OCI-LY1 (cell line): ENCODE data around the gene FRMD4A.

Experiments used
- H2AFZ ChIP-seq: fragments of 200-600 bp; sonication (generic), shearing (Covaris generic); 2 replicates; pipeline ENCODE4 v1.6.0; 2014; ENCODE audit warnings: antibody characterized with exemption, mild to moderate bottlenecking, low read length
- H3F3A ChIP-seq: fragments of 200-600 bp; sonication (generic), shearing (Covaris generic); 2 replicates; pipeline ENCODE4 v1.6.0; 2014; ENCODE audit warnings: mild to moderate bottlenecking, antibody characterized with exemption, low read length, moderate library complexity; ENCODE audit not compliant: insufficient read depth
- H3K27ac ChIP-seq: fragments of 200-600 bp; sonication (generic); 2 replicates; pipeline ENCODE4 v1.5.1; 2014; ENCODE audit warnings: low read length, mixed run types, mild to moderate bottlenecking, low read depth; ENCODE audit not compliant: poor library complexity, severe bottlenecking
- H3K27me3 ChIP-seq: fragments of 200-600 bp; sonication (generic); 2 replicates; pipeline ENCODE4 v1.6.0; 2014; ENCODE audit warnings: antibody characterized with exemption, mild to moderate bottlenecking, low read length, moderate library complexity; ENCODE audit not compliant: insufficient read depth
- H3K36me3 ChIP-seq: fragments of 200-600 bp; sonication (generic); 2 replicates; pipeline ENCODE4 v1.6.1; 2014; ENCODE audit warnings: mild to moderate bottlenecking, antibody characterized with exemption, low read length, moderate library complexity, mixed read lengths; ENCODE audit not compliant: insufficient read depth
- H3K4me1 ChIP-seq: fragments of 200-600 bp; sonication (generic); 2 replicates; pipeline ENCODE4 v1.5.1; 2014; ENCODE audit warnings: mild to moderate bottlenecking, low read length, moderate library complexity; ENCODE audit not compliant: insufficient read depth, severe bottlenecking
- H3K4me2 ChIP-seq: fragments of 200-600 bp; sonication (generic), shearing (Covaris generic); 2 replicates; pipeline ENCODE4 v1.6.1; 2014; ENCODE audit warnings: low read length
- H3K4me3 ChIP-seq: fragments of 200-600 bp; sonication (generic); 2 replicates; pipeline ENCODE4 v1.5.1; 2014; ENCODE audit warnings: low read length, low read depth, mild to moderate bottlenecking, mixed read lengths; ENCODE audit not compliant: poor library complexity, severe bottlenecking
- H3K79me2 ChIP-seq: fragments of 200-600 bp; shearing (Covaris generic); 2 replicates; pipeline ENCODE4 v1.6.1; 2016; ENCODE audit warnings: mixed run types, low read length, mixed read lengths; ENCODE audit not compliant: insufficient read depth
- H3K9ac ChIP-seq: fragments of 200-600 bp; sonication (generic), shearing (Covaris generic); 2 replicates; pipeline ENCODE4 v1.6.1; 2014; ENCODE audit warnings: mild to moderate bottlenecking, low read length, mixed read lengths
- H3K9me2 ChIP-seq: fragments of 200-600 bp; sonication (generic), shearing (Covaris generic); 2 replicates; pipeline ENCODE4 v1.6.1; 2014; ENCODE audit warnings: low read depth, mild to moderate bottlenecking, low read length, mixed read lengths
- H3K9me3 ChIP-seq: fragments of 200-600 bp; shearing (Covaris generic); 2 replicates; pipeline ENCODE4 v1.6.1; 2014; ENCODE audit warnings: low read length, mixed read lengths
- H4K20me1 ChIP-seq: fragments of 200-600 bp; sonication (generic), shearing (Covaris generic); 2 replicates; pipeline ENCODE4 v1.6.0; 2016; ENCODE audit warnings: mild to moderate bottlenecking, low read length; ENCODE audit not compliant: insufficient read depth
- EZH2 ChIP-seq: fragments of 200-600 bp; sonication (generic), shearing (Covaris generic); IDR thresholded peaks from 2 replicates; pipeline ENCODE4 v1.8.0; 2017; ENCODE audit warnings: borderline replicate concordance, mixed run types, mild to moderate bottlenecking, antibody characterized with exemption, low read length, moderate library complexity, mixed read lengths
- TF ChIP-seq, protein P1 (sequence below): fragments of 200-600 bp; sonication (generic), shearing (Covaris generic); IDR thresholded peaks from 2 replicates; pipeline ENCODE4 v1.5.1; 2017; ENCODE audit warnings: mild to moderate bottlenecking, antibody characterized with exemption, low read length, moderate library complexity, mixed read lengths

FRMD4A gene

DNA sequence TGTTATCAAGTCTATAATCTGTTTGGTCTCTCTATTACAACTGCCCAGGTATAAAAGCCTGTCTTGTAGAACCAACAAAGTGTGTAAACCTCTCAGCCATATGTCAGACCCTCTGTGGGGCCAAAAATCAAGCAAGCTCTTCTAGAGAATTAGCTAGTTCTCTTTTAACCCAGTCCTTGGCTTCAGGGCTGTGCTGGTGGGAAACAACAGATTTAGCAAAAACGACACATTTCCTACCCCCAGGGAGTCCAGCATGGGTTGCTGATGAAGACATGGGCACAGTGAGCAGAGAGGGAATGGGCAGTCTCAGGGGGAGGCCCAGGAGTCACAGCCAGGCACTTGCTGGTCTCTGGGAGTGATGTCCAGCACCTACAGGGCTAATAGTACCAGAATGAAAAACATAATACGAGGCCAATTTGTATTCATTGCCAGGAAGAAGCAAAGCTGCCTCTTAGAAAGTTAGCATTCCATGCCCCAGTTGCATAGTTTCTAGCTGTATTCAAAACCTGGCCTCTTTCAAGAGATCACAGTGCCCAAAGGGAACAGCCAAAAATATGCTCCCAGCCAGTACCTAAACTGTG, 80.1 kb downstream of the FRMD4A start:
- Histone ChIP-seq H3K4me2 (no peak overlapping the region), H3K9ac (no peak overlapping the region), H3K9me3 (no peaks in the 10 kb centered on the region), H3F3A (no peaks in the 10 kb centered on the region), H3K36me3 (no peaks in the 10 kb centered on the region), H3K4me1 (no peaks in the 10 kb centered on the region), H3K27me3 (no peaks in the 10 kb centered on the region), H2AFZ (no peak overlapping the region), H3K79me2 (no peaks in the 10 kb centered on the region), H4K20me1 (no peaks in the 10 kb centered on the region), H3K27ac (no peak overlapping the region), H3K4me3 (no peak overlapping the region), H3K9me2 (no peaks in the 10 kb centered on the region)
- no peak for TF ChIP-seq EZH2
- TF ChIP-seq, protein P1, sequence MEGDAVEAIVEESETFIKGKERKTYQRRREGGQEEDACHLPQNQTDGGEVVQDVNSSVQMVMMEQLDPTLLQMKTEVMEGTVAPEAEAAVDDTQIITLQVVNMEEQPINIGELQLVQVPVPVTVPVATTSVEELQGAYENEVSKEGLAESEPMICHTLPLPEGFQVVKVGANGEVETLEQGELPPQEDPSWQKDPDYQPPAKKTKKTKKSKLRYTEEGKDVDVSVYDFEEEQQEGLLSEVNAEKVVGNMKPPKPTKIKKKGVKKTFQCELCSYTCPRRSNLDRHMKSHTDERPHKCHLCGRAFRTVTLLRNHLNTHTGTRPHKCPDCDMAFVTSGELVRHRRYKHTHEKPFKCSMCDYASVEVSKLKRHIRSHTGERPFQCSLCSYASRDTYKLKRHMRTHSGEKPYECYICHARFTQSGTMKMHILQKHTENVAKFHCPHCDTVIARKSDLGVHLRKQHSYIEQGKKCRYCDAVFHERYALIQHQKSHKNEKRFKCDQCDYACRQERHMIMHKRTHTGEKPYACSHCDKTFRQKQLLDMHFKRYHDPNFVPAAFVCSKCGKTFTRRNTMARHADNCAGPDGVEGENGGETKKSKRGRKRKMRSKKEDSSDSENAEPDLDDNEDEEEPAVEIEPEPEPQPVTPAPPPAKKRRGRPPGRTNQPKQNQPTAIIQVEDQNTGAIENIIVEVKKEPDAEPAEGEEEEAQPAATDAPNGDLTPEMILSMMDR: no peak

DNA sequence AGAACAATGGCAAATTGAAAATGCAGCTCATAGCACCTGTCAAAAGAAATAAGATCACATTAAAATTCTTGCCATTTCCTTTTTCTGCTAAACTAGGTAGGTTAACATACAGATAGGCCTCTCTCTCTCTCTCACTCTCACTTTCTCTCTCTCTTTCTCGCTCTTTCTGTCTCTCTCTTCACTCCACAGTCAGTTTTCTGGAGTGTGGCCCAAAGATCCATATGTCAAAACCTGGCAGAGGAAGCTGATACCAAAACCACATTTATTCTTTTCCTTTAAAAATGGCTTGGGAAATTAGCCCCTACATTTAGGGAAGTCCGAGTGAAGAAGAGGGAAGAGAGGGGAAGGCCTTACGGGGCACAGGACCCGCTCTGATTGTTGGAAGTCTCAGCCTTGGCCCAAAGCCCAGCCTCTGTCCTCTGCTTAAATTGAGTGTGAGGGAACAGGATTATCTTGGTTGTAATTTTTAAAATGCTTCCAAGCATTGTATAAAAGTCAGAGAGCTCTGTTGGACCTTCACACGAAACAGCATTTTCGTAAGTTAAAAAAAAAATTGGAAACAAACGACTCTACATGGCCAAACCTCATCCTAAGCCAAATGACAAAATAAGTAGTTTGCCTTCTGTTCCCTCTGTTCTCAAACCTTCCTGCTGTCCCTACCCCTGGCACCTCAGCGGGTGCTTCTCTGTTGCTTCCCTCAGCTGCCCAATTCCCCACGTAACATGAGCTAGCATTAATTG, 83.2 kb downstream of the FRMD4A start:
- Histone ChIP-seq H3K4me1 (no peaks in the 10 kb centered on the region), H3K9me2 (no peaks in the 10 kb centered on the region), H4K20me1 (no peaks in the 10 kb centered on the region), H3K9ac (no peak overlapping the region), H3K27ac (no peak overlapping the region), H3K9me3 (no peaks in the 10 kb centered on the region), H3K4me2 (no peak overlapping the region), H3K4me3 (no peak overlapping the region), H3K79me2 (no peaks in the 10 kb centered on the region), H3K36me3 (no peaks in the 10 kb centered on the region), H2AFZ (no peak overlapping the region), H3K27me3 (no peaks in the 10 kb centered on the region), H3F3A (no peaks in the 10 kb centered on the region)
- no peak for TF ChIP-seq EZH2
- TF ChIP-seq, protein P1: no peak

DNA sequence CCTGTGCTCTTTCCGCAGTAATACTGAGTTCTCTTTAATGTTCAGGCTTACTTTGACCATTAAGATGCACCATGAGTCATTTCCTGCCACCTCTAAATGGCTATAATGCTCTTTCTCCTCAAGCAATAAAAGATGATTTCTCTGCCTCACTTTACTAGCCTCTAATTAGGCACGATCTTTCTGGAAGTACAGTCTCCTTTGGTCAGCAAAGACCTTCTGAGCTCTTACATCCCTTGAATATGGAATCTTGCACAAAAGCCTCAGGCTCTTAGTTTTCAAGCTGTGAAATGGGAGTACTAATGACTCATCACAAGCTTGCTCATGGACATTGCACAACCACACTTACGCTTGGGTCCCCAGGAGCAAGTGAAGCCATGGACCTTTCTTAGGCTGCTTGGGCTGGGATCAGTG, 85.9 kb downstream of the FRMD4A start:
- no peak overlapping the region for H3K4me2 ChIP-seq
- H3K27ac ChIP-seq: no peak overlapping the region
- no peak overlapping the region for H2AFZ ChIP-seq

More for the DNA sequence above, 85.9 kb downstream of the FRMD4A start:
- Histone ChIP-seq H3K27me3 (no peaks in the 10 kb centered on the region), H3K4me1 (no peaks in the 10 kb centered on the region), H3K36me3 (no peaks in the 10 kb centered on the region), H3K79me2 (no peaks in the 10 kb centered on the region), H3K9me3 (no peaks in the 10 kb centered on the region), H3K9me2 (no peaks in the 10 kb centered on the region), H3K4me3 (no peak overlapping the region), H4K20me1 (no peaks in the 10 kb centered on the region), H3K9ac (no peak overlapping the region), H3F3A (no peaks in the 10 kb centered on the region)
- TF ChIP-seq, protein P1: no peak
- no peak for TF ChIP-seq EZH2
